ENCODE data around the gene APH1B. TPM values are rescaled to one million over a fixed set of nuclear protein-coding genes. Genes with fewer than 3 reads are reported as not detected.

Gene APH1B
- total RNA-seq, 4 donors from 2014 or later, result 20.0 to 35.9 (median 27.2) TPM

DNA sequence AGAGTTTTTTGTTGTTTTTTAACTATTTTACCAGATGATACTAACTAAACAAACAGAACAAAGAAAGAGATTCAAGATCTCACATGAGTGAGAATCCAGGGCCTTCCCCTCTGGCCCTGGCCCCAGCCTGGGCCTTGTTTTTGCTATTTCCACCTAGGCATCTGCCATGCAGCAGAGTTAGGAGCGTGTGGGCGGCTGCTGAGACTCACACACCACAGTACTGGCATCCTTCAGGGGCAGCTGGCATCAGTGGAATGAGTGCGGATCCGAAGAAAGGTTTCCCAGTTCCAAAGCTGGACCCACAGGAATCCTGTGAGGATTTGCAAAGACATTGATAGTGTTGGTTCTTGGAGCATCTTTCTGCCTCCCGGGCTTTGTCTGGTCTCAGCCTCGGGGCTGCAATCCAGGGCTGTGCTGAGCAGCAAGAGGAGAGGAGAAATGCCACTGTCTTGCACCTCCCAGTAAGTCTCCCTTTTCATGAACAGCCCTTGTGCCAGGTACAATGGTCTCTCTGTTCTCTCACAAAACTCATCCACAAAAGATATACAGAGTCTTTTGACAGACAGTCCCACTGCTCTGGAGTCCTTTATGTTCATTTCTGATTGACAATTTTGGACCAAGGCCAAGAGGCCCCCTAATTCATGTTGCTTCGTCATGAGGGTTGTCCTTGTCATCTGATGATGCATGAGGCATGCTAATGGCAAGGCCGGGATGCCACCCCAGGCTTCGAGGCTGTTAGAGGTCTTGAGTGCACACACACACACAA is 46.6 kb downstream of the APH1B start:
- no peaks in the 10 kb centered on the region for H3K9me3 ChIP-seq

DNA sequence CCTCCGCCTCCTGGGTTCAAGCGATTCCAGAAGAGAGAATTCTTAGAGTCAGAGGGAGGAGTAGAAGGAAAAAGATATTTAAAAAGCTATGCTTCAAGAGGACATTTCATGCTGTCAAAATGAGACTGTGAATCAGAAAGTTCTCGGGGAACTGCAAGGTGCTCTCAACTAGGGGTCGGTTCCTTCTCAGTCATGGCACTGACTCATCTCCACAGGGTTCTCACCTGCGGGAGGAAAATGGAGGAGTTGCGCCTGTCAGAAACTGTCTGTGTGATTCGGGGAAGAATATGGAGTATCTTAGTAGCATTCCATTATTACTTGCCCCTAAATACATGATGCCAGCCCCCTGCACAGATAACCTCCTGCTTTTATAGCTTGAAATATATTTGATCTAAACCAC is 47.4 kb downstream of the APH1B start:
- Histone ChIP-seq H3K27me3 (no peaks in the 10 kb centered on the region), H3K9me3 (no peaks in the 10 kb centered on the region), H3K36me3 (no peaks in the 10 kb centered on the region), H3K27ac (no peak overlapping the region), H3K4me3 (no peak overlapping the region), H3K4me1 (no peaks in the 10 kb centered on the region)
- no peak for DNase-seq
- intact Hi-C loops (cut with DNase I; ENCODE audit: low total_unique reads), result no loop called here
- TF ChIP-seq POLR2A (IDR thresholded peaks at IDR 0.05), result no peak
- TF ChIP-seq, protein P1, sequence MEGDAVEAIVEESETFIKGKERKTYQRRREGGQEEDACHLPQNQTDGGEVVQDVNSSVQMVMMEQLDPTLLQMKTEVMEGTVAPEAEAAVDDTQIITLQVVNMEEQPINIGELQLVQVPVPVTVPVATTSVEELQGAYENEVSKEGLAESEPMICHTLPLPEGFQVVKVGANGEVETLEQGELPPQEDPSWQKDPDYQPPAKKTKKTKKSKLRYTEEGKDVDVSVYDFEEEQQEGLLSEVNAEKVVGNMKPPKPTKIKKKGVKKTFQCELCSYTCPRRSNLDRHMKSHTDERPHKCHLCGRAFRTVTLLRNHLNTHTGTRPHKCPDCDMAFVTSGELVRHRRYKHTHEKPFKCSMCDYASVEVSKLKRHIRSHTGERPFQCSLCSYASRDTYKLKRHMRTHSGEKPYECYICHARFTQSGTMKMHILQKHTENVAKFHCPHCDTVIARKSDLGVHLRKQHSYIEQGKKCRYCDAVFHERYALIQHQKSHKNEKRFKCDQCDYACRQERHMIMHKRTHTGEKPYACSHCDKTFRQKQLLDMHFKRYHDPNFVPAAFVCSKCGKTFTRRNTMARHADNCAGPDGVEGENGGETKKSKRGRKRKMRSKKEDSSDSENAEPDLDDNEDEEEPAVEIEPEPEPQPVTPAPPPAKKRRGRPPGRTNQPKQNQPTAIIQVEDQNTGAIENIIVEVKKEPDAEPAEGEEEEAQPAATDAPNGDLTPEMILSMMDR (IDR thresholded peaks at IDR 0.05), result no peak

More for the DNA sequence above, 46.6 kb downstream of the APH1B start:
- H3K27me3 ChIP-seq, result no peaks in the 10 kb centered on the region
- no peak overlapping the region for H3K27ac ChIP-seq
- no peak overlapping the region for H3K4me3 ChIP-seq
- TF ChIP-seq POLR2A (IDR thresholded peaks at IDR 0.05), result no peak
- TF ChIP-seq, protein P1 (IDR thresholded peaks at IDR 0.05), result no peak
- no peak for DNase-seq
- intact Hi-C loops (cut with DNase I; ENCODE audit: low total_unique reads), result no loop called here
- no peaks in the 10 kb centered on the region for H3K36me3 ChIP-seq
- no peaks in the 10 kb centered on the region for H3K4me1 ChIP-seq

DNA sequence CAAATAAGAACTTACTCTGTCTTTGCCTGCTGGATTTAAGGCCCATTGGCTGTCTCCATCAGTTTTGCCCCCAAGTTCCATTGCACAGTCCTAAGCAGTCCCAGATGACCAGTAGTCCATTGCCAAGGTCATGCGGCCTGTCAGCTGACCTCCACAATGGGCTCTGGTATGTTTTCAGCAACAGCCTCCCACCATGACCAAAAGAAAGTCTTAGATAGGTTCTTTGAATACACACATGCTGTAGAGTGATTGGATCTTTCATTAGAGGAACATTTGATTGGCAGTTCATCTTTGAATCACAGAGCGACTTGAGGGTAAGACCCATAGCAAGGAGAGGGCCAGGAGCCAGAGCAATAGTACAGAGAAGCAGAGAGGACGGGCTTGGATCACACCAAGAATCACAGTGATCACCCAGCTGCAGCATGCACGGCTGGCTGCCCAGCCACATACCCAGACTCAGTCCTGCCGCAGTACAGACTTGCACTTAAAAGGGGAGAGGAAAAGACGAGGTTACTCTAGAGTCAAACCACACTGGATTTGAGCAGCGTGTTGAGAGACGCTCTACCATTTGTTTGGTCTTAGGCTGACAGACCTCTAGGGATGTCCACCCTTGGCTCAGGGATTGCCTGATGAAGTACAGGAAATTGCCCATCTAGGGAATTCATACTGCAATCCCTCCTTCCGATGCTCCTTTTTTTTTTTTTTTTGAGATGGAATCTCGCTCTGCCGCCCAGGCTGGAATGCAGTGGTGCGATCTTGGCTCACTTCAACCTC is 50.4 kb downstream of the APH1B start:
- H3K9me3 ChIP-seq, result no peaks in the 10 kb centered on the region
- no peak overlapping the region for H3K4me3 ChIP-seq
- DNase-seq, result no peak
- TF ChIP-seq, protein P1 (IDR thresholded peaks at IDR 0.05), result no peak
- no peak for TF ChIP-seq POLR2A (IDR thresholded peaks at IDR 0.05)
- no peaks in the 10 kb centered on the region for H3K27me3 ChIP-seq
- intact Hi-C loops (cut with DNase I; ENCODE audit: low total_unique reads), result no loop called here
- H3K36me3 ChIP-seq, result no peaks in the 10 kb centered on the region
- no peak overlapping the region for H3K27ac ChIP-seq
- no peaks in the 10 kb centered on the region for H3K4me1 ChIP-seq

DNA sequence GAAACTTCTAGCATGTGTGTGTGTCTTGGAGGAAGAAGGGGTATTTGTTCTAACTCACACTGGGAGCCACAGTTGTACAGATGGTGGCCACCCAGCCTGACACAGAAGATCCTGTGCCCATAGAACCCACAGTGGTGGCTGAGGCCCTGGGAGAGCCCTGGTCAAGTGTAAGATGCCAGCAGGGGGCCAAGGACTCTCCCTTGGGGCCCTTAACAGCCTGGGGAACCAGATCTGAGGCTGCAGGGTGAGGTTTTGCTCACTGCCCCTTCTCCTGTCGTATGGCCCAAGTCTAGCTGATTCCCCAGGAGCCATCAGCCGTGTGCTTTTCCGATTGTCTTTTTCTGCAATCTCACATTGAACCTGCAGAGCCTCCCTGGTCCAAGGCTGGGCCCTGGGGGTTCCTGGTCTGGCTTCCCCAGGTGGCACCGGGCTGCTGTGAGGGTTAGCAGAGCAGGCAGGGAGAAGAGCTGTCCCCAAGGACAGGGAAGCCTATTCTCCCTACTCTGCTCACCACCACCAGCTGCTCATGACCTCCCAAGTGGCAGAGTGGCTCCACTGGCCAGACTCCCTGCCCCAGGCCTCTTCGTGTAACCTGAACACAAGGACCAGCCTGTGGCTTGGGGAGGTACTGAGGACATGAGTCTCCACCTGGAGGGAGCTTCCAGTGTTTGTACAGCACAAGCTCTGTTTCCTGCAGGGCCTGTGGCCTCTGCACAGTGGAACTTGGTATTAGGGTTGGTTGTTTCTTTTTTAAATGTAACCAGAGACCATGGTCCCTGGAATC is 52.4 kb downstream of the APH1B start:
- Histone ChIP-seq H3K4me1 (no peaks in the 10 kb centered on the region), H3K36me3 (no peaks in the 10 kb centered on the region), H3K27me3 (no peaks in the 10 kb centered on the region), H3K9me3 (no peaks in the 10 kb centered on the region), H3K4me3 (no peak overlapping the region), H3K27ac (no peak overlapping the region)
- no peak for DNase-seq
- TF ChIP-seq POLR2A (IDR thresholded peaks at IDR 0.05), result no peak
- TF ChIP-seq, protein P1 (IDR thresholded peaks at IDR 0.05), result no peak
- intact Hi-C loops (cut with DNase I; ENCODE audit: low total_unique reads), result no loop called here

Data from uterus (tissue), 4 donors.